Mesodermal cell (in vitro differentiated cells): ENCODE results near the gene TUT4.

Source experiments
- H3K27ac ChIP-seq: 2 replicates; pipeline ENCODE4 v1.7.0; 2013; ENCODE audit warnings: mild to moderate bottlenecking, low read depth, low read length, moderate library complexity; ENCODE audit not compliant: severe bottlenecking
- H3K36me3 ChIP-seq: 2 replicates; pipeline ENCODE4 v1.7.1; 2013; ENCODE audit warnings: mild to moderate bottlenecking, low read length, moderate library complexity; ENCODE audit not compliant: control insufficient read depth, insufficient read depth
- H3K4me1 ChIP-seq: one replicate; pipeline ENCODE4 v1.7.1; 2013; ENCODE audit warnings: mild to moderate bottlenecking, low read length; ENCODE audit not compliant: insufficient read depth, control insufficient read depth, poor library complexity, severe bottlenecking
- H3K4me3 ChIP-seq: 2 replicates; pipeline ENCODE4 v1.7.0; 2013; ENCODE audit warnings: low read length, control low read depth, mild to moderate bottlenecking; ENCODE audit not compliant: insufficient read depth, poor library complexity, severe bottlenecking; ENCODE audit errors: extremely low read depth
- H3K9me3 ChIP-seq: 2 replicates; pipeline ENCODE4 v1.7.1; 2013; ENCODE audit warnings: mild to moderate bottlenecking, low read length, moderate library complexity; ENCODE audit not compliant: control insufficient read depth
- WGBS, 2 experiments: methylation state at CpG; one replicate each; pipeline ENCODE4 v1.1.5; 2013; ENCODE audit warnings: missing lambda C conversion rate in 2 of 2; ENCODE audit not compliant: insufficient coverage in 2 of 2; 5-methylcytosine and 5-hydroxymethylcytosine counted together

TUT4 gene

DNA sequence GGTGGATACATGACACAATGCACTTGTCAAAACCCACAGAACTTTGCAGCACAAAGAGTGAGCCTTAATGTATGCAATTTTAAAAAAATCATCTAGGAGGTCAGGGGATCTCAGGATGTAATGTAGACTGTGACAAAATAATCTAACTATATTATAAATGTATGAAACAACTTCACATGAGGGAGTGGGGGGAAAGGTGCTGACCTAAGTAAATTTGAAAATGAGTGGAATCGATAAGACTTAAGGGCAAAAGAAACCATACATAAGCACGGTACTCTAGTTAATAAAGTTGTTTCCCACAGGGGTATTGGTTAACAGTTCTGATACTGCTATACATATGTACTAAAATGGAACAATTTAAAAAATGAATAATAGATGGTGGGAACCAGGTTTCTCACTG, 83.8 kb downstream of the TUT4 start:
- 75% methylated on average over 2 of the region's 2 CpGs; no CpG with 5 or more reads in 1 of the 2 experiments for WGBS, 2 experiments
- Histone ChIP-seq H3K4me1 (no peaks in the 10 kb centered on the region), H3K27ac (no peak overlapping the region), H3K36me3 (peaks cover 26% of the 10 kb centered on the region), H3K4me3 (no peak overlapping the region), H3K9me3 (no peaks in the 10 kb centered on the region)

DNA sequence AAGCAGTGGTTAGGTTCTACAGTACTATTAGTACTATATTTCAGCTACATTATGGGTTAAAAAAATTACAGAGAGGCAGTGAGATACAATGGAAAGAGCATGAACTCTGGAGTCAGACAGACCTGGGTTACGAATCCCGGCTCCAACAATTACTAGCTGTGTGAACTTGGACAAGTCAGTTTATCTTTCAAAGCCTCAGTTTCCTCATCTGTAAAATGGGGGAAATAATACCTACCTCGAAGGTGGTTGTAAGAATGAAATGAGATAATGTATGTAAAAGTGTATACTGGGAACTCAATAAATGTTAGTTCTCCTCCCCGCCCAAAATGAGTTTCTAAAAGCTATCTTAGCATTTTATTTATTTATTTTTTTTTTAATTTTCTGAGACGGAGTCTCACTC, 89.0 kb downstream of the TUT4 start:
- H3K4me1 ChIP-seq = no peaks in the 10 kb centered on the region
- H3K27ac ChIP-seq = no peak overlapping the region
- 100% methylated on average over 2 to 3 of the region's 5 CpGs for WGBS, 2 experiments
- H3K9me3 ChIP-seq = no peaks in the 10 kb centered on the region
- peaks cover 23% of the 10 kb centered on the region for H3K36me3 ChIP-seq
- H3K4me3 ChIP-seq = no peak overlapping the region

DNA sequence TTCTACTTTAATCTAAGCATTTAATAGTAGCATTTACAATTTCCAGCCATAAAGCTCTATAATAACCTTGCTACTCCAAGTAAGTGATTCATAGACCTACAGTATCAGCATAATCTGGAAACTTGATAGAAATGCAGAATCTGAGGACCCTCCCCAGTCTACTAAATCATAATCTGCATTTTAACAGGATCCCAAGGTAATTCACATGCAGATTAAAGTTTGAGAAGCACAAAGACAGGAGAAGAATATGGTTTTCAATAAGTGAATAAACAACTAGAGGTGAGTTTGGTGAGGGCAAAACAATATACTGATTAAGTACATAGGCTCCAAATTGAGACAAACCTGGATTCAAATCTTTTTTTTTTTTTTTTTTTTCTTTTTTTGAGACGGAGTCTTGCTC, 91.1 kb downstream of the TUT4 start:
- Histone ChIP-seq H3K36me3 (peaks cover 34% of the 10 kb centered on the region), H3K4me1 (no peaks in the 10 kb centered on the region), H3K9me3 (no peaks in the 10 kb centered on the region), H3K4me3 (no peak overlapping the region), H3K27ac (no peak overlapping the region)
- WGBS, 2 experiments = 100% methylated on average over 1 of the region's 1 CpG; no CpG with 5 or more reads in 1 of the 2 experiments

DNA sequence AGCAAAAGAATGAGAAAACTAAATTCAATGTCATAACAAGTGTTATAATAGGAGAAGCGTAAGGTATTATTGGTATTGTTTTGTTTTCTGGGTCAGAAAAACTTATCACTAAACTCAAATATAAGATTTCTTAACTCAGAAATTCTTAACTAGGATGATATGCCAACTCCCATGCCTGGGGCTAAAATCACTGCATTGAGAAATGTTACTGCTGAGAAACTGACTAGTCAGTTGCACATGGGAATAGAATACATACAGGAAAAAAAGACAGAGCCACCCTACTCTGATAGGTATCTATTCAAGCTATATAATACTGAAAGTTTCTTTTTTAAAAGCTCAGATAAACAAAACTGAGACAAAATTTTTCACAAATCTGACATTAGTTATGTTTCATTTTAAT, 92.2 kb downstream of the TUT4 start:
- Histone ChIP-seq H3K4me1 (no peaks in the 10 kb centered on the region), H3K4me3 (no peak overlapping the region), H3K27ac (no peak overlapping the region), H3K36me3 (peaks cover 34% of the 10 kb centered on the region), H3K9me3 (no peaks in the 10 kb centered on the region)
- no CpG with 5 or more reads among the region's 1 CpG for WGBS, 2 experiments

DNA sequence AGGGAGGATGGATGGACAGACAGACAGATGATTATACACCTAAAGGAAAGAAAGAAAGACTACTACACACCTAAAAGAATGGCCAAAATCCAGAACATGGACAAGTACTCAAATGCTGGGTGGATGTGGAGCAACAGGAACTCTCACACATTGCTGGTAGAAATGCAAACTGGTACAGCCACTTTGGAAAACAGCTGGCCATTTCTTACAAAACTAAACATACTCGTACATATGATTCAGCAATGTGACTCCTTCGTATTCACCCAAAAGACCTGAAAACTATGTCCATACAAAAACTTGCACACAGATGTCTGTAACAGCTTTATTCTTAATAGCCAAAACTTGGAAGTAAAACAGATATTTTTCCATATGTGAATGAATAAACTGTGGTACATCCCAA, 97.2 kb downstream of the TUT4 start:
- no peaks in the 10 kb centered on the region for H3K4me1 ChIP-seq
- H3K36me3 ChIP-seq = peaks cover 42% of the 10 kb centered on the region
- no peak overlapping the region for H3K4me3 ChIP-seq
- no peaks in the 10 kb centered on the region for H3K9me3 ChIP-seq
- no peak overlapping the region for H3K27ac ChIP-seq
- 94 to 100% methylated on average over 1 to 2 of the region's 2 CpGs for WGBS, 2 experiments

DNA sequence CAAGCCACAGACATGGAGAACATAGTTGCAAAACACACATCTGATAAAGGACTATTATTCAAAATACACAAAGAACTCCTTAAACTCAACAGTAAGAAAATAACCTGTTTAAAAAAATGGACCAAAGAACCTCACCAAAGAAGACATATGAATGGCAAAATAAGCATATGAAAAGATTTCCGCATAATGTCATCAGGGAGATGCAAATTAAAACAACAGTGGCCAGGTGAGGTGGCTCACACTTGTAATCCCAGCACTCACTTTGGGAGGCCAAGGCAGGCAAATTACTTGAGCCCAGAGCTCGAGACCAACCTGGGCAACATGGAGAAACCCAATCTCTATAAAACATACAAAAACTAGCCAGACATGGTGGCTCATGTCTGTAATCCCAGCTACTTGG, 98.1 kb downstream of the TUT4 start:
- H3K9me3 ChIP-seq = no peaks in the 10 kb centered on the region
- no peak overlapping the region for H3K27ac ChIP-seq
- 95 to 100% methylated on average over 1 to 2 of the region's 2 CpGs for WGBS, 2 experiments
- H3K4me3 ChIP-seq = no peak overlapping the region
- no peaks in the 10 kb centered on the region for H3K4me1 ChIP-seq
- peaks cover 38% of the 10 kb centered on the region for H3K36me3 ChIP-seq

DNA sequence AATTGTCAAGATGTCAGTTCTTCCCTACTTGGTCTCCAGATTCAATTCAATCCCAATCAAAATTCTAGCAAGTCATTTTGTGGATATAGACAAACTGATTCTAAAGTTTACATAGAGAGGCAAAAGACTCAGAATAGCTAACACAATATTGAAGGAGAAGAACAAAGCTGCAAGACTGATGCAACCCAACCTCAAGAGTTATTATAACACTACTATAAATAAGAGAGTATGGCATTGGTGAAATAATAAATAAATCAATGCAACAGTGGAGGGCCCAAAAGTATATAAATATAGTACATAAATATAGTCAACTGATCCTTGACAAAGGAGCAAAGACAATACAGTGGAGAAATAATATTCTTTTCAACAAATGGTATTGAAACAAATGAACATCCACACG, 98.8 kb downstream of the TUT4 start:
- H3K4me1 ChIP-seq = no peaks in the 10 kb centered on the region
- peaks cover 38% of the 10 kb centered on the region for H3K36me3 ChIP-seq
- WGBS, 2 experiments = no CpG with 5 or more reads among the region's 1 CpG
- H3K27ac ChIP-seq = no peak overlapping the region
- no peaks in the 10 kb centered on the region for H3K9me3 ChIP-seq
- H3K4me3 ChIP-seq = no peak overlapping the region

DNA sequence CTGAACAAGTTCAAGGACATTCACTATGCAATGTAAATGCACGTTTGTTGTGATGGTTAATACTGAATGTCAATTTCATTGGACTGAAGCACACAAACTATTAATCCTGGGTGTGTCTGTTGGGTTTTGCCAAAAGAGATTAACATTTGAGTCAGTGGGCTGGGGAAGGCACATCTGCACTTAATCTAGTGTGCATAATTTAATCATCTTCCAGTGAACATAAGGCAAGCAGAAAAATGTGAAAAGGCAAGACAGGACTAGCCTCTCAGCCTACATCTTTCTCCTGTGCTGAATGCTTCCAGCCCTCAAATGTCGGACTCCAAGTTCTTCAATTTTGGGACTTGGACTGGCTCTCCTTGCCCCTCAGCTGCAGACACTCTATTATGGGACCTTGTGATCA, 108.4 kb downstream of the TUT4 start:
- WGBS, 2 experiments = 100% methylated on average over 1 to 2 of the region's 2 CpGs
- Histone ChIP-seq H3K27ac (no peak overlapping the region), H3K9me3 (no peaks in the 10 kb centered on the region), H3K4me3 (no peak overlapping the region), H3K36me3 (peaks cover 73% of the 10 kb centered on the region), H3K4me1 (no peaks in the 10 kb centered on the region)

DNA sequence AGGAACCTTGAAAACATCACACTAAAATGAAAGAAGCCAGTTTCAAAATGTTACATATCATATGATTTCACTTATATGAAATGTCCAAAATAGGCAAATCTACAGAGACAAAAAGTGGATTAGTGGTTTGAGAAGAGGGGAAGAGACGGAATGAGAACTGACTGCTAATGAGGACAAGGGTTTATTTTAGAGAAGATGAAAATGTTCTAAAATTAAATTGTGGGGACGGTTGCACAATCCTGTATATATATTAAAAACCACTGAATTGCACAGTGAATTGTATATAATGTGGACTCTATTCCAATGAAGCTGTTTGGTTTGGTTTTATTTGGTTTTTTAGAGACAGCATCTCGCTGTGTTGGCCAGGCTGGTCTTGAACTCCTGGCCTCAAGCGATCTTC, 112.9 kb downstream of the TUT4 start:
- Histone ChIP-seq H3K4me3 (no peak overlapping the region), H3K36me3 (peaks cover 77% of the 10 kb centered on the region), H3K4me1 (no peaks in the 10 kb centered on the region), H3K27ac (no peak overlapping the region), H3K9me3 (no peaks in the 10 kb centered on the region)
- 100% methylated on average over 1 of the region's 4 CpGs for WGBS, 2 experiments

DNA sequence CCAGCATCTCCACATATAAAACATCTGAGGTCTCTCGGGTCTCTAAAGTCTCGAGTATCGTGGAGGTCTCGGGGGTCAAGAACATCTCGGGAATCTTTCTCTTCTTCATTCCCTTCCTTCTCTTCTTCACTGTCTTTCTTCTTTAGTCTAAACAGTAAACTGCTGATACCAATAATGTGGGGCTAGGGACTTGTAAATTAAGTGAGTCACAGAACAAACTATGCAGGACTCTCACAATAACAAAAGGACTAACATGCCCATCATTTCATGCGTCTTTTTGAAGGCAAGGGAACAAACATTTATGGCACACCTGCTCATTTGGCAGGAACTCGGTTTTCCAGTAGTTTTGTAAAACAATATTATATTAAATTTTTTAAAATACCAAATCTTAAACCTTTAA, 116.1 kb downstream of the TUT4 start:
- Histone ChIP-seq H3K27ac (no peak overlapping the region), H3K36me3 (peaks cover 77% of the 10 kb centered on the region), H3K9me3 (no peaks in the 10 kb centered on the region), H3K4me1 (no peaks in the 10 kb centered on the region), H3K4me3 (no peak overlapping the region)
- WGBS, 2 experiments = 76 to 92% methylated on average over 5 of the region's 7 CpGs

DNA sequence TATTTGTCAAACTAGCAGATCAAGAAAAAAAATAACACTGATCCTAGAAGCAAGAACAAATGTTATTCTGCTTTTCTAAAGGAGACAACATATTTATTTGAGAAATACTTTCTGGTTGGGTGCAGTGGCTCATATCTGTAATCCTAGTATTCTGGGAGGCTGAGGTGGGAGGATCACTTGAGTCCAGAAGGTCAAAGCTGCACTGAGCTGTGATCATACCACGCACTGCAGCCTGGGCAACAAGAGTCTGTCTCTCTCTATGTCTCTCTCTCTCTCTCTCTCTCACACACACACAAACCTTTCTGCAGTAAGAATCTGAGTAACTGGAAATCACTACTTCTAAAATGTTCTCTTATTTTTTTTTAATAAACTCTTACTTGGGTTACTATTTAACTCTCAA, 117.2 kb downstream of the TUT4 start:
- H3K36me3 ChIP-seq = peaks cover 79% of the 10 kb centered on the region
- 100% methylated on average over 1 of the region's 1 CpG; no CpG with 5 or more reads in 1 of the 2 experiments for WGBS, 2 experiments

More for the DNA sequence above, 117.2 kb downstream of the TUT4 start:
- Histone ChIP-seq H3K27ac (no peak overlapping the region), H3K4me1 (no peaks in the 10 kb centered on the region), H3K9me3 (no peaks in the 10 kb centered on the region), H3K4me3 (no peak overlapping the region)
